Activated CD4-positive, alpha-beta memory T cell treated with anti-CD3 and anti-CD28 coated beads, Interleukin-2, amount 10 ng/mL, durations not matched to agents 7 days and 5 days (primary cell): Measurements from ENCODE around the gene LHFPL6. TPM values are rescaled to one million over a fixed set of nuclear protein-coding genes. Genes with fewer than 3 reads are reported as not detected.

Experiments
- CTCF ChIA-PET: fragments of 350-600 bp; sonication (Branson Sonifier 250); formaldehyde crosslinking; loops from one replicate; lab custom pipeline; 2021; ENCODE audit warnings: antibody characterized with exemption, inconsistent platforms; lab: Charles Lee
- POLR2A ChIA-PET: fragments of 350-600 bp; sonication (Branson Sonifier 250); formaldehyde crosslinking; loops from one replicate; lab custom pipeline; 2021; ENCODE audit warnings: antibody characterized with exemption; lab: Charles Lee
- DNase-seq: peaks from one replicate; pipeline ENCODE4 v3.0.0-alpha.2; 2020
- H3K27ac Mint-ChIP-seq: one replicate; pipeline ENCODE4 v1.8.0; 2021; ENCODE audit warnings: mild to moderate bottlenecking, mixed read lengths
- H3K27me3 Mint-ChIP-seq: one replicate; pipeline ENCODE4 v1.8.0; 2021; ENCODE audit warnings: mixed read lengths
- H3K36me3 Mint-ChIP-seq: one replicate; pipeline ENCODE4 v1.8.0; 2021; ENCODE audit warnings: low read depth, mixed read lengths
- H3K4me1 Mint-ChIP-seq: one replicate; pipeline ENCODE4 v1.8.0; 2021; ENCODE audit warnings: mixed read lengths
- H3K4me3 Mint-ChIP-seq: one replicate; pipeline ENCODE4 v1.8.0; 2021; ENCODE audit warnings: mild to moderate bottlenecking, mixed read lengths
- H3K9me3 Mint-ChIP-seq: one replicate; pipeline ENCODE4 v1.8.0; 2021; ENCODE audit warnings: mixed read lengths
- total RNA-seq, 2 experiments: library from RNA; stranded (reverse); gene quantifications; one replicate each; pipeline ENCODE4 v1.2.3, GENCODE V29; 2021

Gene LHFPL6
- total RNA-seq, 2 experiments from 2014 or later = 1.1 to 1.2 TPM

DNA sequence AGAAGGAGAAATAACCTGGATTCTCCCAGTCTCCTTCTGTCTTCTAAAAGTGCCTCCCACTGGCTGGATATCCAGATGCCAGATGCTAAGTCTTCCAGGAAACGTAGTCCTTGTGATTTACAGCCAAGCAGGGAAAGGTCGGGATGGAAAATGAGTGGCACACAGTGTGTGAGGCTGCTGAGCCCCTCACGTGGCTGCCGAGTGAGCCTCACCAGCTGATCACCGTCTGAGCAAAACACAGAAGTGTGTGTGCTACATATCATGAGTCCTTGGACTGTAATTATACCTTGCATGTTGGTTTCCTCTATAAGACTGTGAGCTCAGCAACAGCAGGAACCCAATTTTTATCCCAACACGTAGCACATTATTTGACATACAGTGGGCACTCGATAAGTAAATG, 15.1 kb downstream of the LHFPL6 start:
- POLR2A ChIA-PET = no interaction called here
- Mint-ChIP-seq H3K4me3 (no peak overlapping the region), H3K9me3 (no peaks in the 10 kb centered on the region), H3K27me3 (peaks cover 1% of the 10 kb centered on the region), H3K36me3 (no peaks in the 10 kb centered on the region), H3K4me1 (no peaks in the 10 kb centered on the region), H3K27ac (no peak overlapping the region)
- CTCF ChIA-PET = no interaction called here
- no peak for DNase-seq

DNA sequence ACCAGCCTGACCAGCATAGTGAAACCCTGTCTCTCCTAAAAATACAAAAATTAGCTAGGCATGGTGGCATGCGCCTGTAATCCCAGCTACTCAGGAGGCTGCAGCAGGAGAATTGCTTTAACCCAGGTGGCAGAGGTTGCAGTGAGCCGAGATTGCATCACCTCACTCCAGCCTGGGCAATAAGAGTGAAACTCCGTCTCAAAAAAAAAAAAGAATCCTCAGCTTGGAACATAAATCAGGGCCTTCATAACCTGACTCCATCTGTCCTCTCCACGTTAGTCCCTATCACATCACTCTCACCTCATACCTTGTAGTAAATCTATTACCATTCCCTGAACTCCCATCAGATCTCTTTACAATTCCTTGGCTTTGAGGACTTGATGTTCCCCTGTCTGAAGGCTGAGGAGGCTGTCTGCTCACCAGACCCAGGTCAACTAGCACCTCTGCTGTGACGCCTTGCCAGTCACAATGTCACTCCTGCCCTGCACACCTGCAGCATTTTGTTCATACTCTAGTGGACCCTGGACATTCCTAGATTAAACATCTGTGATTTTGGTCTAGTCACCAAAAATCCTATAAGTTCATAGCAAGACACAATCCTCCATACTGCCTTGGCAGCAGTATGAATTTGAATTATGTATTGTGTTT, 15.9 kb downstream of the LHFPL6 start:
- Mint-ChIP-seq H3K27me3 (no peaks in the 10 kb centered on the region), H3K4me1 (no peaks in the 10 kb centered on the region), H3K36me3 (no peaks in the 10 kb centered on the region), H3K4me3 (no peak overlapping the region), H3K9me3 (no peaks in the 10 kb centered on the region), H3K27ac (no peak overlapping the region)
- DNase-seq = no peak
- POLR2A ChIA-PET = no interaction called here
- CTCF ChIA-PET = no interaction called here

DNA sequence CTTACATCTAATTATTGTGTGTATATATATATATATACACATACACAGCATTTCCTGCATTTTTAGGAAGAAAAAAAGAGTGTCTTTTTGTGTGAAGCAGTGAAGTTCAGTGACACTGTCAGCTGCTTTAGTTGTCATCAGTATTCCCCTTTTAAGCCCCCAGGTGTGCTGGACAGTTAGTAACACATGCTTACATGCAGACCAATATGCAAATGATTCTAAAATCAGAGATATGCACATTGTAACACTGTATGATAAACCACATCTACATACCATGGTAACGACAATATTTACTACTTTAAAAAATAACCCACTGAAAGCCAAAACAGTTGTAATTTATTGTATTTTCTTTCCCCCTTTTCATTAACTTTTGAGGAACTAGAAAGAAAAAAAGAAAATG, 16.8 kb downstream of the LHFPL6 start:
- no peak for DNase-seq
- CTCF ChIA-PET = no interaction called here
- Mint-ChIP-seq H3K4me3 (no peak overlapping the region), H3K27me3 (peaks cover 2% of the 10 kb centered on the region), H3K36me3 (no peaks in the 10 kb centered on the region), H3K4me1 (no peaks in the 10 kb centered on the region), H3K9me3 (no peaks in the 10 kb centered on the region), H3K27ac (no peak overlapping the region)
- POLR2A ChIA-PET = no interaction called here

DNA sequence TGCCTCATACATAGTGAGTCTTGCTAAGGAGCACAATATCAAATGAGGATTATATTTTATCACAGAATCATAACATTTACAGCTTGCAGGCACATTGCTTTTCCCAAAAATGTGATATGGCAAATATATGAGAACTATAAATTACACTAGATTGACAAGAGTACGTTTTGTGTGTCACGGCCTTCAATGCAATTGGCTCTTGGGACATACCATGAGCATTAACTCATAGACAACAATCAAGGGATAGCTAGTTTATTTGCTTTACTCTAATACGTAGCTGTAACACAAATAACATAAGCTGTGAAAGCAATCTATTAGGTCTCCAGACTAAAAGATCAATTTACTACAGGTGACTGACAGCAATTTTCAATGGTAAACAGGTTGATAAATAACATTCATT, 17.8 kb downstream of the LHFPL6 start:
- CTCF ChIA-PET = no interaction called here

DNA sequence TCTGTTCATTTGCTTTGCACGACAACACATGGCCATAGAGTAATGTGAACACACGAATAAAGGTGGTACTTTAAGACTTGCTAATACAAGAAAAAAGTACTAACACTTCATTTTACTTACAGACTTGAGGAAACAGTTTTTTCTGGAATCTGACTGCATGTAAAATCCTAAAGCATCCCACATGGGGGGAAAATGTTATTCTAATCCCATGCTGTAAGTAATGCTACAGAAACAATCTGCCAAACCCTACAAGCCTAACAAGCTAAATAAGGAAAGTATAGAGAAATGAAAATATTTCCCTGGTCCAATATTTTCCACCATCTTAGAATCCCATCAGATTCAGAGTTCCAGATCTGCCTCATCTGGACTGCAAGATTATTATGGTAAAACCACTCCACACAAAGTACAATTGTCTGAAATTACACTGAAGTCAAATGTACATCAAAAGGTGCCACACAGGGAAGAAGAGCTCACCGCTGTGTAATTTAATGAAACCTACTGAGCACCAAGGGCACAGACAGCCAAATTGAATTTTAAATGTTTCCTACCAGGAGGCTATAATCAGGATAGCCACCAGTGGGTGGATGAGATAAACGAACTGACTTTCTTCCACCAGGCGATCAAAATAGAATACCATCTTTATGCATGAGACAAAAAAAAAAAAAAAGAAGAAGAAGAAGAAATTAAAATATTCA, 22.0 kb downstream of the LHFPL6 start:
- Mint-ChIP-seq H3K36me3 (no peaks in the 10 kb centered on the region), H3K4me1 (no peaks in the 10 kb centered on the region), H3K4me3 (no peak overlapping the region), H3K27ac (no peak overlapping the region), H3K27me3 (peaks cover 3% of the 10 kb centered on the region), H3K9me3 (no peaks in the 10 kb centered on the region)
- ChIA-PET CTCF (interaction anchor here (1.1 kb wide), 1 partner anchor 25 kb away, joined by 3 read pairs; no protein-coding TSS in a partner anchor), POLR2A (no interaction called here)
- no peak for DNase-seq

More for the DNA sequence above, 17.8 kb downstream of the LHFPL6 start:
- Mint-ChIP-seq H3K27ac (no peak overlapping the region), H3K36me3 (no peaks in the 10 kb centered on the region), H3K4me1 (no peaks in the 10 kb centered on the region), H3K9me3 (no peaks in the 10 kb centered on the region), H3K27me3 (peaks cover 3% of the 10 kb centered on the region), H3K4me3 (no peak overlapping the region)
- no peak for DNase-seq
- POLR2A ChIA-PET = no interaction called here

DNA sequence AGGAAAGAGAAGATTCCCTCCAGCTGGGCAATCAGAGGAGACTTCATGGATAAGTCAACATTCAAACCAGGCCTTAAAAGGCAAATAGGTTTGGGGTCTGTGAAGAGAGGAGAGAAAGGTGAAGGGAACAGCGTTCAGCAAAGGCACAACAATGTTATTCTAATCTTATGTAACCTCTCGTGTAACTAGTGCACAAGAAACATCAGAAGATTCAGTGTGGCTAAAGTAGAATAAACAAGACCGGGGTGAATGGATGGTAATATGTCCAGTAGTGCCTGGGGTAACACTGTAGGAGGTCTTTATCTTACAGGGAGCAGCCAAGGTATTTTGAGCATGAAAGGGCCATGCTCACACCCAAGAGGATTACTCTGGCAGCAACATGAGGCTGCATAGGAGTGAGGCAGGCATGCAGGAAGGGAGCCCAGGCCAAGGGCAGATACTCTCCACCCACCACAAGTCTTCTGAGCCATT, 24.1 kb downstream of the LHFPL6 start:
- Mint-ChIP-seq H3K27me3 (peaks cover 3% of the 10 kb centered on the region), H3K4me1 (no peaks in the 10 kb centered on the region), H3K36me3 (no peaks in the 10 kb centered on the region), H3K4me3 (no peak overlapping the region), H3K27ac (no peak overlapping the region), H3K9me3 (no peaks in the 10 kb centered on the region)
- CTCF ChIA-PET = no interaction called here
- POLR2A ChIA-PET = no interaction called here
- DNase-seq = no peak

DNA sequence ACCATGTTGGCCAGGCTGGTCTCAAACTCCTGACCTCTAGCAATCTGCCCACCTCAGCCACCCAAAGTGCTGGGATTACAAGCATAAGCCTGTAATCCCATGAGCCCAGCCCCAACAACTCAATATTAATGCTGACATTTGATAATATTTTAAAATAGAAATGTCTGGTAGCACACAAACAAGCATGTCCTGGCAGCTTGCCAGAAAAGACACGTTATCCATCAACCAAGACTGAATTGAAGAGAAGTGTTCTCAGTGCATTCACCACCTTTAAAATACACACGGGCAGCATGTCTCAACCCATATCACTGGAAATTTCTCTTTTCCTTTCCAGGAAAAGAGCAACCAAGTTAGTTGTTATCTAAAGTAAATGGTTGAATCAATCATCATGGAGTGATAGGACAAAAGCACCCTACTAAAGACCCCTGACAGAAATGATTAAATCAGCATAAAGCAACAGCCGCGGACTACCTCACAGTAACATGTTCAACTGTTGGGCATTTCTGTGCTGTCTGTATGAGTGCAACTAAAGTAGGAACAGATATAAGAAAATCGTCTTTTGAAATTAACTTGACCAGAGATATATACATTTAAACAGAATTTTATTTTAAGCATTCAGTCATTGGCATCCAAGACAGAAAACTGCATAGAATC, 25.0 kb downstream of the LHFPL6 start:
- DNase-seq = no peak
- no peaks in the 10 kb centered on the region for H3K36me3 Mint-ChIP-seq
- H3K27ac Mint-ChIP-seq = no peak overlapping the region
- H3K27me3 Mint-ChIP-seq = peaks cover 3% of the 10 kb centered on the region
- no peaks in the 10 kb centered on the region for H3K9me3 Mint-ChIP-seq
- POLR2A ChIA-PET = no interaction called here
- no peak overlapping the region for H3K4me3 Mint-ChIP-seq
- CTCF ChIA-PET = no interaction called here
- H3K4me1 Mint-ChIP-seq = no peaks in the 10 kb centered on the region

DNA sequence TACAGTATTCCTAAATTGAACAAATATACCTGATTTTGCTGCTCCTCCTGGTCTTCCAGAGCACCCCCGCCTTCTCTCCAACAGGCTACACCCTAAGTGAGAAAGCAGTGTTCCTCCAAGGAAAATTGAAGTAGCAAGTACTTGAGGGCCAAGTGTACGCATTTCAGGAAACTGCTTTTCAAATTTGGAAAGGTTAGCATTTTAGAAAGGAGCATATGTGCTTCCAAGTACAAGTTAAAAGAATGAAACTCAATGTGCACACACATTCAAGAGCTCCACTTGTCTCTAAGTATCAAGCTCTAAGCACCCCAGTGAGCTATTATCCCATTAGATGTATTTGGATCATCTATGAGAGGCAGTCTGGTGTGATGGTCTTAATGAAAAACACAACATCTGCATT, 25.8 kb downstream of the LHFPL6 start:
- Mint-ChIP-seq H3K36me3 (no peaks in the 10 kb centered on the region), H3K27ac (no peak overlapping the region), H3K4me3 (no peak overlapping the region), H3K9me3 (no peaks in the 10 kb centered on the region), H3K27me3 (peaks cover 3% of the 10 kb centered on the region), H3K4me1 (no peaks in the 10 kb centered on the region)
- ChIA-PET POLR2A (no interaction called here), CTCF (no interaction called here)
- DNase-seq = no peak

DNA sequence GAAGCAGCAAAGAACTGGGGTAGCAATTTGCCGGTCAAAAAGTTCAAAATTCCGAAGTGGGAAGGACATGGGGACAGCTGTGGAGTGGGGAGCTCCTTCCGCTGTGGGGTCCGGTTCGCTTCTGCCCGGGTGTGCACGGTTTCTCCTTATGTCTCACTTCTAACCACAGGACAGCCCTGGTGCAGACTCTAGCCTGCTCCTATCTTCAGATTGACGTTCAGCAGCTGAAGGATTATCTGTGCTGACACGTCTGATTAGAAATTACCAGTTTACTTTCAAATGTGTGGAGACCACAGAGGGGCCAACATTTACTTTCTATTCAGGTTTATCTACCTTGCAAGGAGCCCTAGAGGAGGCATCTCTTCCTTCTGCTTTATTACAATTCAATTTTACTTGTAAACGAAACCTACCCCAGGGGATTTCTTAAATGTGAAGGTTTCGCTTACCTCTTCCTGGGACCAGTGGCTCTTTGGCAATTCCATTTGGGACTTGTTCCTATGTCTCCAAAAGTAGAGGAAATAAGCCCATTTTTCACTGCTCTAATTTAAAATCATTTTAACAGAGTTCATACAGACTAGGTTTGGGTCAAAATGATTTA, 27.3 kb downstream of the LHFPL6 start:
- Mint-ChIP-seq H3K36me3 (no peaks in the 10 kb centered on the region), H3K9me3 (no peaks in the 10 kb centered on the region), H3K4me3 (no peak overlapping the region), H3K4me1 (no peaks in the 10 kb centered on the region), H3K27ac (no peak overlapping the region), H3K27me3 (no peaks in the 10 kb centered on the region)
- CTCF ChIA-PET = interaction anchor here (0.7 kb wide), 1 partner anchor 48 kb away, joined by 3 read pairs; no protein-coding TSS in a partner anchor
- POLR2A ChIA-PET = no interaction called here
- DNase-seq = no peak

DNA sequence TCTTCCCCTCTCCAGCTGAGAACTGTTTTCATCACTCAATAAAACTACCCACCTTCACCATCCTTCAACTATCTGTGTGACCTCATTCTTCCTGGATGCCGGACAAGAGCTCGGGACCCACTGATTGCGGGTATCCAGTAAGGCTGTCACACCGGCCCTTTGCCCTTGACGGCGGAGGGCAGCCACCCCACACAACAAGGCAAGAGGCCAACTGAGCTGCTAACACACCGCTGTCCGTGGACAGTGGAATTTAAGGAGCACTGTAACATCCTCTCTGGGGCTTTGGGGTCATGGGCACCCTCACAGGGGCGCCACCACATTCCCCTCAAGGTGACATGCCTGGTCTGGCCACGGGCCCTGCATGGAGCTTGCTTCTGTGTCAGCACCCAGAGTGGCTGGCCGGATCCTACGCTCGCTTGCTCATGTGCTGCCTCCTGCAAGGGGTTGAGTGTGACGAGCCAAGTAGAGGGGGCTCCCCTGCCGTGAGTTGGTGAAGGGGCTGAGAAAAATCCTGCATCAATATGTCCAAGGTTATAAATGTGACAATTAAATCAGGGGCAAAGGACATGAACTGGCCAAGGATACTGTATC, 31.4 kb downstream of the LHFPL6 start:
- no peak for DNase-seq
- ChIA-PET CTCF (no interaction called here), POLR2A (no interaction called here)
- H3K27me3 Mint-ChIP-seq = peaks cover 2% of the 10 kb centered on the region
- no peaks in the 10 kb centered on the region for H3K36me3 Mint-ChIP-seq
- H3K4me1 Mint-ChIP-seq = no peaks in the 10 kb centered on the region
- H3K4me3 Mint-ChIP-seq = no peak overlapping the region
- no peak overlapping the region for H3K27ac Mint-ChIP-seq
- no peaks in the 10 kb centered on the region for H3K9me3 Mint-ChIP-seq

DNA sequence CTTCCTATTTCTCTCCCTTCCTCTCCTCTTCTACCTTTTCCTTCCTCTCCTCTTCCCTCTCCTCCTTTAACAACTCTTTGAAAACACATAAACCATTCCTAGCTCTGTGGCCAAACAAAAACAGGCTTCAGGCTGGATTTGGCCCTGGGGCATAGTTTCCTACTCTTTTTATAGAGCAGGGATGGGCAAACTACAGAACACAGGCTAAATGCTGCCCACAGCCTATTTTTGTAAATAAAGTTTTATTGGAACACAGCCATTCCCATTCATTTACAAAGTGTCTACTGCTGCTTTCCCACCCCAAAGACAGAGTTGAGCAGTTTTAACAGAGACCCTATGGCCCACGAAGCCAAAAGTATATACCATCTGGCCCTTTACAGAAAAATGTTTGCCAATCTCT, 35.4 kb downstream of the LHFPL6 start:
- no peak for DNase-seq
- CTCF ChIA-PET = no interaction called here
- no peak overlapping the region for H3K27ac Mint-ChIP-seq
- POLR2A ChIA-PET = no interaction called here
- H3K9me3 Mint-ChIP-seq = no peaks in the 10 kb centered on the region
- peaks cover 8% of the 10 kb centered on the region for H3K27me3 Mint-ChIP-seq
- H3K4me1 Mint-ChIP-seq = no peaks in the 10 kb centered on the region
- H3K4me3 Mint-ChIP-seq = no peak overlapping the region
- H3K36me3 Mint-ChIP-seq = no peaks in the 10 kb centered on the region

DNA sequence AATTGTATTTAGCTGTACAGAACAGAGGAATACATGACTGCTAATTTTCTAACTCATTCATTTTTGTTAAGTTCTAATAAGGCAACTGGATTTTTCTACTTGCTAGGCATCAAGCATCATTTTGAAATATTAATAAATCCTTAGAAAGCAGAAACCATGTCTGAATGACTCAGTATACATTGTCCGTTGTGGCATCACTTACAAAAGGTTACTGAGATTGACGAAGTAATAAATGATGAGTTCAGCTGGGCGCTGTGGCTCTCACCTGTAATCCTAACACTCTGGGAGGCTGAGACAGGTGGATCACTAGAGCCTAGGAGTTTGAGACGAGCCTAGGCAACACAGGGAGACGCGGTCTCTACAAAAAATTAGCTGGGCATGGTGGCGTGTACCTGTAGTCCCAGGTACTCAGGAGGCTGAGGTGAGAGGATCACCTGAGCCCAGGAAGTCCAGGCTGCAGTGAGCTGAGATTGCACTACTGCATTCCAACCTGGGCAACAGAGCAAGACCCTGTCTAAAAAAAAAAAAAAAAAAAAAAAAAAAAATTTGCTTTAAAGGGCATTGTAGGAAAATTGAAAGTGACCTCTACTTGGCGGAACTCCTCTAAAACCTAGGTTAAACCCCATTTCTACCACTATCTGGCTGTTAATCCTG, 36.6 kb downstream of the LHFPL6 start:
- H3K4me1 Mint-ChIP-seq = no peaks in the 10 kb centered on the region
- no peak overlapping the region for H3K4me3 Mint-ChIP-seq
- POLR2A ChIA-PET = no interaction called here

More for the DNA sequence above, 36.6 kb downstream of the LHFPL6 start:
- Mint-ChIP-seq H3K9me3 (no peaks in the 10 kb centered on the region), H3K27ac (no peak overlapping the region), H3K36me3 (no peaks in the 10 kb centered on the region), H3K27me3 (peaks cover 8% of the 10 kb centered on the region)
- CTCF ChIA-PET = no interaction called here
- DNase-seq = no peak
